GM23338 (cell line): ENCODE results near the gene ACOX2. TPM values are rescaled to one million over a fixed set of nuclear protein-coding genes. Genes with fewer than 3 reads are reported as not detected.

Experiments
- EZH2phosphoT487 ChIP-seq: fragments of 200-600 bp; sonication (generic); IDR thresholded peaks from one replicate; pipeline ENCODE4 v1.8.1; 2018; ENCODE audit warnings: antibody characterized with exemption; ENCODE audit not compliant: unreplicated experiment
- ZNF114 ChIP-seq: fragments of 250-450 bp; sonication (Bioruptor Pico); IDR thresholded peaks from 2 replicates; pipeline ENCODE4 v1.5.0; 2020; ENCODE audit warnings: mild to moderate bottlenecking, moderate library complexity
- polyA plus RNA-seq: library from polyadenylated mRNA; unstranded; fragments of >200 nt; fragmentation: Nextera tagmentation; extraction: Ambion mirVana; gene quantifications from 2 replicates; pipeline ENCODE4 v1.2.1, GENCODE V29; 2016
- total RNA-seq: library from RNA; depleted of rRNA; stranded (reverse); fragments of >200 nt; shearing (Covaris generic); gene quantifications from 2 replicates; pipeline ENCODE4 v1.2.3, GENCODE V29; 2014
- TF ChIP-seq, protein P1 (sequence below): fragments of 250-450 bp; sonication (Bioruptor Pico); IDR thresholded peaks from 2 replicates; pipeline ENCODE4 v1.5.0; 2020; ENCODE audit warnings: mild to moderate bottlenecking, moderate library complexity
- TF ChIP-seq, protein P2 (sequence below): IDR thresholded peaks from one replicate; pipeline ENCODE4 v1.6.1; 2018; ENCODE audit warnings: antibody characterized with exemption; ENCODE audit not compliant: unreplicated experiment

The ACOX2 gene
- total and polyA plus RNA-seq, 2 experiments from 2014 or later, result 1.1 to 1.9 TPM

- TF ChIP-seq, protein P1, sequence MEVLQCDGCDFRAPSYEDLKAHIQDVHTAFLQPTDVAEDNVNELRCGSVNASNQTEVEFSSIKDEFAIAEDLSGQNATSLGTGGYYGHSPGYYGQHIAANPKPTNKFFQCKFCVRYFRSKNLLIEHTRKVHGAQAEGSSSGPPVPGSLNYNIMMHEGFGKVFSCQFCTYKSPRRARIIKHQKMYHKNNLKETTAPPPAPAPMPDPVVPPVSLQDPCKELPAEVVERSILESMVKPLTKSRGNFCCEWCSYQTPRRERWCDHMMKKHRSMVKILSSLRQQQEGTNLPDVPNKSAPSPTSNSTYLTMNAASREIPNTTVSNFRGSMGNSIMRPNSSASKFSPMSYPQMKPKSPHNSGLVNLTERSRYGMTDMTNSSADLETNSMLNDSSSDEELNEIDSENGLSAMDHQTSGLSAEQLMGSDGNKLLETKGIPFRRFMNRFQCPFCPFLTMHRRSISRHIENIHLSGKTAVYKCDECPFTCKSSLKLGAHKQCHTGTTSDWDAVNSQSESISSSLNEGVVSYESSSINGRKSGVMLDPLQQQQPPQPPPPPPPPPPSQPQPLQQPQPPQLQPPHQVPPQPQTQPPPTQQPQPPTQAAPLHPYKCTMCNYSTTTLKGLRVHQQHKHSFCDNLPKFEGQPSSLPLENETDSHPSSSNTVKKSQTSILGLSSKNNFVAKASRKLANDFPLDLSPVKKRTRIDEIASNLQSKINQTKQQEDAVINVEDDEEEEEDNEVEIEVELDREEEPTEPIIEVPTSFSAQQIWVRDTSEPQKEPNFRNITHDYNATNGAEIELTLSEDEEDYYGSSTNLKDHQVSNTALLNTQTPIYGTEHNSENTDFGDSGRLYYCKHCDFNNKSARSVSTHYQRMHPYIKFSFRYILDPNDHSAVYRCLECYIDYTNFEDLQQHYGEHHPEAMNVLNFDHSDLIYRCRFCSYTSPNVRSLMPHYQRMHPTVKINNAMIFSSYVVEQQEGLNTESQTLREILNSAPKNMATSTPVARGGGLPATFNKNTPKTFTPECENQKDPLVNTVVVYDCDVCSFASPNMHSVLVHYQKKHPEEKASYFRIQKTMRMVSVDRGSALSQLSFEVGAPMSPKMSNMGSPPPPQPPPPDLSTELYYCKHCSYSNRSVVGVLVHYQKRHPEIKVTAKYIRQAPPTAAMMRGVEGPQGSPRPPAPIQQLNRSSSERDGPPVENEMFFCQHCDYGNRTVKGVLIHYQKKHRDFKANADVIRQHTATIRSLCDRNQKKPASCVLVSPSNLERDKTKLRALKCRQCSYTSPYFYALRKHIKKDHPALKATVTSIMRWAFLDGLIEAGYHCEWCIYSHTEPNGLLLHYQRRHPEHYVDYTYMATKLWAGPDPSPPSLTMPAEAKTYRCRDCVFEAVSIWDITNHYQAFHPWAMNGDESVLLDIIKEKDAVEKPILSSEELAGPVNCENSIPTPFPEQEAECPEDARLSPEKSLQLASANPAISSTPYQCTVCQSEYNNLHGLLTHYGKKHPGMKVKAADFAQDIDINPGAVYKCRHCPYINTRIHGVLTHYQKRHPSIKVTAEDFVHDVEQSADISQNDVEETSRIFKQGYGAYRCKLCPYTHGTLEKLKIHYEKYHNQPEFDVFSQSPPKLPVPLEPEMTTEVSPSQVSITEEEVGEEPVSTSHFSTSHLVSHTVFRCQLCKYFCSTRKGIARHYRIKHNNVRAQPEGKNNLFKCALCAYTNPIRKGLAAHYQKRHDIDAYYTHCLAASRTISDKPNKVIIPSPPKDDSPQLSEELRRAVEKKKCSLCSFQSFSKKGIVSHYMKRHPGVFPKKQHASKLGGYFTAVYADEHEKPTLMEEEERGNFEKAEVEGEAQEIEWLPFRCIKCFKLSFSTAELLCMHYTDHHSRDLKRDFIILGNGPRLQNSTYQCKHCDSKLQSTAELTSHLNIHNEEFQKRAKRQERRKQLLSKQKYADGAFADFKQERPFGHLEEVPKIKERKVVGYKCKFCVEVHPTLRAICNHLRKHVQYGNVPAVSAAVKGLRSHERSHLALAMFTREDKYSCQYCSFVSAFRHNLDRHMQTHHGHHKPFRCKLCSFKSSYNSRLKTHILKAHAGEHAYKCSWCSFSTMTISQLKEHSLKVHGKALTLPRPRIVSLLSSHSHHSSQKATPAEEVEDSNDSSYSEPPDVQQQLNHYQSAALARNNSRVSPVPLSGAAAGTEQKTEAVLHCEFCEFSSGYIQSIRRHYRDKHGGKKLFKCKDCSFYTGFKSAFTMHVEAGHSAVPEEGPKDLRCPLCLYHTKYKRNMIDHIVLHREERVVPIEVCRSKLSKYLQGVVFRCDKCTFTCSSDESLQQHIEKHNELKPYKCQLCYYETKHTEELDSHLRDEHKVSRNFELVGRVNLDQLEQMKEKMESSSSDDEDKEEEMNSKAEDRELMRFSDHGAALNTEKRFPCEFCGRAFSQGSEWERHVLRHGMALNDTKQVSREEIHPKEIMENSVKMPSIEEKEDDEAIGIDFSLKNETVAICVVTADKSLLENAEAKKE (CRISPR knock-in tag), result no peak
- TF ChIP-seq ZNF114 (CRISPR knock-in tag) (no peak), EZH2phosphoT487 (no peak)
- TF ChIP-seq, protein P2, sequence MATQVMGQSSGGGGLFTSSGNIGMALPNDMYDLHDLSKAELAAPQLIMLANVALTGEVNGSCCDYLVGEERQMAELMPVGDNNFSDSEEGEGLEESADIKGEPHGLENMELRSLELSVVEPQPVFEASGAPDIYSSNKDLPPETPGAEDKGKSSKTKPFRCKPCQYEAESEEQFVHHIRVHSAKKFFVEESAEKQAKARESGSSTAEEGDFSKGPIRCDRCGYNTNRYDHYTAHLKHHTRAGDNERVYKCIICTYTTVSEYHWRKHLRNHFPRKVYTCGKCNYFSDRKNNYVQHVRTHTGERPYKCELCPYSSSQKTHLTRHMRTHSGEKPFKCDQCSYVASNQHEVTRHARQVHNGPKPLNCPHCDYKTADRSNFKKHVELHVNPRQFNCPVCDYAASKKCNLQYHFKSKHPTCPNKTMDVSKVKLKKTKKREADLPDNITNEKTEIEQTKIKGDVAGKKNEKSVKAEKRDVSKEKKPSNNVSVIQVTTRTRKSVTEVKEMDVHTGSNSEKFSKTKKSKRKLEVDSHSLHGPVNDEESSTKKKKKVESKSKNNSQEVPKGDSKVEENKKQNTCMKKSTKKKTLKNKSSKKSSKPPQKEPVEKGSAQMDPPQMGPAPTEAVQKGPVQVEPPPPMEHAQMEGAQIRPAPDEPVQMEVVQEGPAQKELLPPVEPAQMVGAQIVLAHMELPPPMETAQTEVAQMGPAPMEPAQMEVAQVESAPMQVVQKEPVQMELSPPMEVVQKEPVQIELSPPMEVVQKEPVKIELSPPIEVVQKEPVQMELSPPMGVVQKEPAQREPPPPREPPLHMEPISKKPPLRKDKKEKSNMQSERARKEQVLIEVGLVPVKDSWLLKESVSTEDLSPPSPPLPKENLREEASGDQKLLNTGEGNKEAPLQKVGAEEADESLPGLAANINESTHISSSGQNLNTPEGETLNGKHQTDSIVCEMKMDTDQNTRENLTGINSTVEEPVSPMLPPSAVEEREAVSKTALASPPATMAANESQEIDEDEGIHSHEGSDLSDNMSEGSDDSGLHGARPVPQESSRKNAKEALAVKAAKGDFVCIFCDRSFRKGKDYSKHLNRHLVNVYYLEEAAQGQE, result no peak
Observed at GRCh38 chr3:58521336-58521670, 15.7 kb downstream of the ACOX2 start (continued).
